ENCODE results near the gene HDAC4. TPM values are rescaled to one million over a fixed set of nuclear protein-coding genes. Genes with fewer than 3 reads are reported as not detected.

HDAC4 gene
- total and polyA plus RNA-seq, 9 of the 15 experiments (the other 6 are each of a cell fraction or from before 2014, with no cell fraction given): 0.11 to 20.2 (median 4.0) TPM

GRCh38 chr2:239014458-239015217 lies 386.2 kb downstream of the HDAC4 start:
- DNase-seq (ENCODE audit: extremely low read depth in 1 of 4, low spot score in 3 of 4): no peak
- intact Hi-C loops (cut with micrococcal nuclease): no loop called here
- Histone ChIP-seq H3K79me2 (ENCODE audit: control insufficient read depth, insufficient read depth, low read length) (no peaks in the 10 kb centered on the region), H3K4me2 (ENCODE audit: insufficient read depth, low read length) (no peak overlapping the region), H3K9me3 (replicated peaks; ENCODE audit: control insufficient read depth, insufficient read depth, low read depth, low read length) (no peaks in the 10 kb centered on the region), H3K27ac (ENCODE audit: extremely low read depth, low read depth, low read length) (no peak overlapping the region), H3K27me3 (ENCODE audit: control insufficient read depth in 2 of 2, insufficient read depth in 2 of 2, low read length in 2 of 2) (peaks cover 2 to 60% of the 10 kb centered on the region in 2 experiments; a peak in 2 of 5 replicates), H3K9me1 (ENCODE audit: control insufficient read depth, insufficient read depth, low read length) (no peaks in the 10 kb centered on the region), H4K20me1 (replicated peaks; ENCODE audit: control insufficient read depth, insufficient read depth, low read length) (no peaks in the 10 kb centered on the region), H2AFZ (ENCODE audit: low read depth, low read length) (no peak overlapping the region), H3K4me3 (no peak overlapping the region), H3K36me3 (ENCODE audit: control insufficient read depth, insufficient read depth, low read length) (no peaks in the 10 kb centered on the region), H3K9ac (ENCODE audit: insufficient read depth in 1 of 2, low read depth in 2 of 2, low read length in 2 of 2) (no peak overlapping the region), H3K4me1 (replicated peaks in 1 of 2; ENCODE audit: control insufficient read depth in 2 of 2, insufficient read depth in 2 of 2, low read length in 2 of 2) (no peaks in the 10 kb centered on the region)
- POLR2A ChIA-PET: interaction anchor here (0.5 to 0.6 kb wide), 2 partner anchors 643 to 986 kb away, joined by 3 read pairs; no protein-coding TSS in a partner anchor
- FAIRE-seq: no peak
- CTCF ChIA-PET (ENCODE audit: low intra/inter-chr PET ratio): no interaction called here
- 0% methylated on average over 8 of the region's 9 CpGs for WGBS (ENCODE audit: insufficient coverage, low coverage, missing lambda C conversion rate)
- no TSS peak for BruUV-seq (replicated peaks)
- ATAC-seq: no peak
- TF ChIP-seq HMG20A (CRISPR knock-in tag; conservative IDR thresholded peaks at IDR 0.05) (no peak), NCOA6 (IDR thresholded peaks at IDR 0.05) (no peak), ZNF436 (CRISPR knock-in tag; IDR thresholded peaks at IDR 0.05) (no peak), ZNF511 (CRISPR knock-in tag; IDR thresholded peaks at IDR 0.05) (no peak), CBFA2T3 (IDR thresholded peaks at IDR 0.05) (no peak), NFIC (IDR thresholded peaks at IDR 0.05) (no peak), POLR3G (IDR thresholded peaks at IDR 0.05; ENCODE audit: extremely low read depth, insufficient read length, insufficient replicate concordance) (no peak), CTCFL (IDR thresholded peaks at IDR 0.05; ENCODE audit: borderline replicate concordance, insufficient read depth, low read depth, low read length, poor library complexity, severe bottlenecking) (no peak), DPF2 (IDR thresholded peaks at IDR 0.05) (no peak), MAFG (tag; conservative IDR thresholded peaks at IDR 0.05) (no peak), ARNT (IDR thresholded peaks at IDR 0.05) (no peak), ZNF133 (CRISPR knock-in tag; IDR thresholded peaks at IDR 0.05) (no peak), SMARCA5 (IDR thresholded peaks at IDR 0.05) (no peak)
- TF ChIP-seq, protein P1, sequence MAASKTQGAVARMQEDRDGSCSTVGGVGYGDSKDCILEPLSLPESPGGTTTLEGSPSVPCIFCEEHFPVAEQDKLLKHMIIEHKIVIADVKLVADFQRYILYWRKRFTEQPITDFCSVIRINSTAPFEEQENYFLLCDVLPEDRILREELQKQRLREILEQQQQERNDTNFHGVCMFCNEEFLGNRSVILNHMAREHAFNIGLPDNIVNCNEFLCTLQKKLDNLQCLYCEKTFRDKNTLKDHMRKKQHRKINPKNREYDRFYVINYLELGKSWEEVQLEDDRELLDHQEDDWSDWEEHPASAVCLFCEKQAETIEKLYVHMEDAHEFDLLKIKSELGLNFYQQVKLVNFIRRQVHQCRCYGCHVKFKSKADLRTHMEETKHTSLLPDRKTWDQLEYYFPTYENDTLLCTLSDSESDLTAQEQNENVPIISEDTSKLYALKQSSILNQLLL (CRISPR knock-in tag; IDR thresholded peaks at IDR 0.05; ENCODE audit: borderline replicate concordance): no peak
- TF ChIP-seq, protein P2, sequence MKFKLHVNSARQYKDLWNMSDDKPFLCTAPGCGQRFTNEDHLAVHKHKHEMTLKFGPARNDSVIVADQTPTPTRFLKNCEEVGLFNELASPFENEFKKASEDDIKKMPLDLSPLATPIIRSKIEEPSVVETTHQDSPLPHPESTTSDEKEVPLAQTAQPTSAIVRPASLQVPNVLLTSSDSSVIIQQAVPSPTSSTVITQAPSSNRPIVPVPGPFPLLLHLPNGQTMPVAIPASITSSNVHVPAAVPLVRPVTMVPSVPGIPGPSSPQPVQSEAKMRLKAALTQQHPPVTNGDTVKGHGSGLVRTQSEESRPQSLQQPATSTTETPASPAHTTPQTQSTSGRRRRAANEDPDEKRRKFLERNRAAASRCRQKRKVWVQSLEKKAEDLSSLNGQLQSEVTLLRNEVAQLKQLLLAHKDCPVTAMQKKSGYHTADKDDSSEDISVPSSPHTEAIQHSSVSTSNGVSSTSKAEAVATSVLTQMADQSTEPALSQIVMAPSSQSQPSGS (CRISPR knock-in tag; IDR thresholded peaks at IDR 0.05): no peak
- in situ Hi-C loops (cut with MboI): no loop called here
